Measurements from ENCODE around the gene ZKSCAN3.
"Not testable (repeated sequence)": the region's sequence is repeated elsewhere in the genome, so short reads cannot be mapped to it uniquely, and the experiment has no call there.

ZKSCAN3 gene

DNA sequence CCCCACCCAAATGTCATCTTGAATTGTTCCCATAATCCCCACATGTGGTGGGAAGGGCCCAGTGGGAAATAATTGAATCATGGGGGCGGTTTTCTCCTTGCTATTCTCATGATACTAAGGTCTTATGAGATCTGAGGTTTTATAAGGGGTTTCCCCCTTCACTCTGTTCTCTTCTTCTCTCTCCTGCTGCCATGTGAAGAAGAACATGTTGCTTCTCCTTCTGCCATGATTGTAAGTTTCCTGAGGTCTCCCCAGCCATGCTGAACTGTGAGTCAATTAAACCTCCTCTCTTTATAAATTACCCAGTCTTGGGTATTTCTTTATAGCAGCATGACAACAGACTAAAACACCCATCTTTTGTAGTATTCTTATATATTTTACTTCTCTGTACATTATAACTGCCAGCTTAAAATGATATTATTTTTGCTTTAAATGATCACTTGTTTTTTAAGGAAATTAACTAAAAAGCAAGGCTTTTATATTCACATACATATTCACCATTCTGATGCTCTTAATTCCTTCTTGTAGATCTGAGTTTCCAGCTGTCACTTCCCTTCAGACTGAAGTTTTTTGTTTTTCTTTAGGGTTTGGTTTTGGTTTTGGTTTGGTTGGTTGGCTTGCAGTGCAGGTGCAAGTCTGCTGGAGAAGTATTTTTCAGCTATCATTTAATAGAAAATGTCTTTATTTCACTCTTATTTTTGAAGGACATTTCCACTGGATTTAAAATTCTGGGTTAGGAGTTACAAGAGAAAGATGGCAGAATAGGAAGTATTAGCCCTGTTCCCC is 9.2 kb upstream of the ZKSCAN3 start:
- FAIRE-seq = no peak
- no peak for DNase-seq (ENCODE audit: low spot score)

DNA sequence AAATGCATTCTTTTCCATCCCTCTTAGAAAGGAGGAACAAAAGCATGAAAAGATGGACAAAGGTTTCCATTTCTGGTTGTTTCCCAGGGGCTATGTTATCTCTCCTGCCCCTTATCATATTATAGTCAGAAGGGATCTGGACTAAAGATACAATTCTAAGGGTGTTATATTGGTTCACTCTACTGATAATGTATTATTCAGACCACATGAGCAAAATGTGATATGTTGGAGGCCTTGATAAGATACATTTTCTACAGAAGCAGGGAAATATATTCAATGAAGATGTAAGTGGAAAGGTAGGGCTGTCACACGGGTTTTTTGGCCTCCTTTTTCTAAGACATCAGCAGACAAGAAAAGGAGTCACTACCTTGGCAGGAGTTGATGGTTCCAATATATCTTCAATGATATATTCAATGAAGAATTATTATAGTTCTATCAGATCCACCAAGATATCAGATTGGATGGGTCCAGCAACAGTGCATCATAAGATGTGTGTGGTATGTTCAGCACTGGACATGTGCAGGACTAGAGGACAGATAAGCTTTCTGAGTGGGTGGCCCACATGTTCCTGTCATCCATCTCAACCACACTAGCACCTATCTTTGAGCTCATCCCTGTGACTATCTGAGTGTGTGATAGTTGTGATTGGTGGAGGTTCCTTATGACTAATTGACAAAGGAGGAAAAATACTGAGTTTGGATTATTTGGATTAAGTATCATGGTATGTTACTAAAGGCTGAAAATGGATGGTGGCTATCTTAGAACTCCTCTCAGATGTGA is 5.7 kb upstream of the ZKSCAN3 start:
- FAIRE-seq (no peak), DNase-seq (ENCODE audit: low spot score) (no peak)

DNA sequence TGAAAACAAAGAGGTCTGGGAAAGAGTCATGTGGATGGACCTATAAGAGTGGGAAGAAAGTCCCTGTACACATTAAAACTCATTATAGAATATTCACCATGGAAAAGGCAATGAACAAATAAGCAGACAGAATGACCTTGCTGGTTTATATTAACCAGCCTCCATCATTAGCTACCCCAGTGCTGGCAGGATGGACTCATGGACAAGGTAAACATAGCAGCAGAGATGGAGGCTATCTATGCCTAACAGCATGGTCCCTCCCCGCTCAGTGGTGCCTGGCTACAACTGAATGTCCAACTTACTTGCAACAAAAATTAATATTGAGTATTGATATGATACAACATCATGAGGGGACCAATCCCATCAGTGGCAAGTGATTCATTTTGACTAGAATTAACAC is 4.5 kb upstream of the ZKSCAN3 start:
- FAIRE-seq = no peak
- DNase-seq (ENCODE audit: low spot score) = no peak

DNA sequence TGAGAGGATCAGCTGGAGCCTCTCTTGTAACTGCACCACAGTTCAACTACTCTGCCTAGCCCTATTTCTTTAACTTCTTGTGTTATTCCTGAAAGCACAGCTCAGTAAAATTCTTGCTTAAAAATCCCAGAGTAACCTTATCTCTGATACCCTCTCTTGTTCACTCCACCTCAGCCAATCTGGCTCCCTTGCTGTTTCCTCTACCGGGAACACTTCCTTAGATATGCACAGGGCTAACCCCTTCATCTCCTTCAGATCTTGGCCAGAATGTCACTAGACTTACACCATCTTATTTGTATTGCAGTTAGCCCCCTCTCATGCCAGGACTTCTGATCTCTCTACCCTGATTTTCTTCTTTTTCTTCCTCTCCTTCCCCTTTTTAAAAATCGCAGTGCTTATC is 2.6 kb upstream of the ZKSCAN3 start:
- DNase-seq (ENCODE audit: low spot score) (no peak), FAIRE-seq (no peak)

DNA sequence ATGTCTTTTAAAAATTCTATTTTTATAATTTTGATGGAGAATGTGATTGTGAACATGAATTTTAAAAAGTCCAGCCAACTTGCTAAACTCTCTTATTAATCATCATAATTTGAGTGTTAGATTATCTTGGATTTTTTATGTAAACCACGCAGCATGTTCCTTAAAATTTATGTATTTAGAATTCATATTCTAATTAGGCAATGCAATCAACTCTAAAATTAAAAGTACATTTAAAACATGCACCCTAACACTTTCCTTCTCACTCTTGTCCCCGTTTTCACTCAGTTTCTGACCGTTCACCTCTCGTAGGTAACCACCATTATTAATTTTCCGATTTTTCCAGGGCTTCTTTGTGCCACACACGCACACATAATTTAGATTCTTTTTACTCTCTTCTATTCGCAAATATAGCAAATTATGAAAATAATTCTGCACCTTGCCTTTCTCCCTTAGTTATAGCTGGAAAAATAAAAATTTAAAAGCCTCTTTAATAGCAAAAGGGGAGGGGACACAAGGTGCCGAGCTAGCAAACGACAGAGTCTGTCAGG is 329 bp upstream of the ZKSCAN3 start:
- DNase-seq (ENCODE audit: low spot score) = no peak
- FAIRE-seq = no peak

DNA sequence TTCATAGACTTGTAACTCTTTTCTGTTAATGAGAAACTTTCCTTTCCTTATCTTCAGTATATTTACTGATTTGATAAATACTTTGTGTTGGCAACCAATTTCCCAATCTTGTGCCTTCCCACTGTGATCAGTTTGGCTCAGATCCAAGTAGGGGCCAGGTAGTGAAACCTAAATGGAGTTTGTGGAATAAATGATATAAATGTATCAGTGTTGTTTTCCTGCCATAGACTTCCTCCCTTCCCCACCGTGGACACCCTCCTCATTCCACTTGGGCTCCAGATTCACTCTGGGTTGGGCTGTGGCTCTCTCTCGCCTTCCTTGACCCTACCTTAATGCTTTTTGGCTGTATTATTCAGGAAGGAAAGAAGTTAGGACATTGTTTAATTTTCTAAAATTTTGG is 1.3 kb downstream of the ZKSCAN3 start:
- DNase-seq (ENCODE audit: low spot score) (no peak), FAIRE-seq (no peak)

DNA sequence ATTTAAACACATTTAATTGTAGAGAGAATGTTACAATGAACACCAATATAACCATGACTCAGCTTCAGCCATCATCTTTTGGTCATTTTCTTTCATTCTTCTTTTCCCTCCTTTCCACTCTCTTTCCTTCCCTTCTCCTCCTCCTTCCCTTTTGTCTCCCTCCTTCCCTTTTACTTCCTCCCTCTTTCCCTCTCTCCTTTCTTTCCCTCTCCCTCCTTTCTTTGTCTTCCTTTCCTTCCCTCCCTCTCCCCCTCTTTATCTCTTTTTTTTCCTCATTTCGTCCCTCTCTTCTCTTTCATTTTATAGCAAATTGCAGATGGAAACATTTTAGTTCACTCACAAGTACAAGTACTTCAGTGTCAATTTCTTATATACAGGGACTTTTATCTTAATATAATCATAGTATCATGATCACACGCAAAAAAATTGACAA is 1.8 kb downstream of the ZKSCAN3 start:
- FAIRE-seq (no peak), DNase-seq (ENCODE audit: low spot score) (no peak)

DNA sequence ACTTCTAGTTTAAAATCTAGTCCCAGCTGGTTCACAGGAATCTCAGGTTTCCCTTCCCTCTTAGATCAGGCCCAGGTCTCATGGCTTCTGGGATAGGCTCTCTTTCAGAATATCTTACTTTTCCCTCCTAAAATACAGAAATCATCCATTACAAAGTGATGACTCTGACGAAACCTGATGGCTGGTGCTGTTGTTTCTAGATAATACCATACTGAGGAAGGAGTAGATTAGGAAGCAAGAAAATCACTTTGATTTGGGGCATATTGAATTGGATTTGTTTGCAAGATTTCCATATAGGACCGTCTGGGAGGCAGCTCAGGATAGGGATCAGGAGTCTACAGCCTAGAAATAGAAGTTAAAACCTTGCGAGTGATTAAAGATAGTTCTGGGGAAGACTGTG is 3.6 kb downstream of the ZKSCAN3 start:
- FAIRE-seq (no peak), DNase-seq (ENCODE audit: low spot score) (no peak)

DNA sequence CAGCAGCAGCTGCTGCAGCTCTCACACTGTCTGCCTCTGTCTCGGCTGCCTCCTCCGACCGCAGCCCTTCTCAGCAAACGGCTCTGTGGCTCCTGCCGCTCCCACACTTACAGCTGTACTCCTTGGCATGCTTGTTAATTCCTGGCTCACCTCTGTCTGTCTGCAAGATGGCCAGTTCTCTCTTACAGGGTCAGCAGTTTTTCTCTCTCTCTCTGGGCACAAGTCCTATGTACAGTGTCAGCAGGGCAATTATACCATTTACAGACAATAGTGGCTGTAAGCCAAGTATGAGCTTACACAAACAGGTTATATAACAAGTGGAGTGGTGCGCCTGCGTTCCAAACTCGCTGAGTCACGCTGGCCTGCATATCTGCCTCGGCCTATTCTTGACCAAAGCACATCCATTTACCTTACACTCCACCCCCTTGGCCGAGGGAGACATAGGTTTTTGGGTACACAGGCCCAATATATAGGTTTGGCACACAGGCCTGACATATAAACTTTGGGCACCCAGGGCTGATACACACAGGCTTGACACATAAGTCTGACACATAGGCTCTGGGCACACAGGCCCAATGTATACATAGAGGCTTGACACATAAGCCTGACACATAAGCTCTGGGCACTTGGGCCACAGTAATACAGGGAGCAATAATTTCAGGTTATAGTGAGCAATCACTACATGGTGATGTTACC is 4.4 kb downstream of the ZKSCAN3 start:
- no peak for FAIRE-seq
- peak; percentile 89 for DNase-seq (ENCODE audit: low spot score)

DNA sequence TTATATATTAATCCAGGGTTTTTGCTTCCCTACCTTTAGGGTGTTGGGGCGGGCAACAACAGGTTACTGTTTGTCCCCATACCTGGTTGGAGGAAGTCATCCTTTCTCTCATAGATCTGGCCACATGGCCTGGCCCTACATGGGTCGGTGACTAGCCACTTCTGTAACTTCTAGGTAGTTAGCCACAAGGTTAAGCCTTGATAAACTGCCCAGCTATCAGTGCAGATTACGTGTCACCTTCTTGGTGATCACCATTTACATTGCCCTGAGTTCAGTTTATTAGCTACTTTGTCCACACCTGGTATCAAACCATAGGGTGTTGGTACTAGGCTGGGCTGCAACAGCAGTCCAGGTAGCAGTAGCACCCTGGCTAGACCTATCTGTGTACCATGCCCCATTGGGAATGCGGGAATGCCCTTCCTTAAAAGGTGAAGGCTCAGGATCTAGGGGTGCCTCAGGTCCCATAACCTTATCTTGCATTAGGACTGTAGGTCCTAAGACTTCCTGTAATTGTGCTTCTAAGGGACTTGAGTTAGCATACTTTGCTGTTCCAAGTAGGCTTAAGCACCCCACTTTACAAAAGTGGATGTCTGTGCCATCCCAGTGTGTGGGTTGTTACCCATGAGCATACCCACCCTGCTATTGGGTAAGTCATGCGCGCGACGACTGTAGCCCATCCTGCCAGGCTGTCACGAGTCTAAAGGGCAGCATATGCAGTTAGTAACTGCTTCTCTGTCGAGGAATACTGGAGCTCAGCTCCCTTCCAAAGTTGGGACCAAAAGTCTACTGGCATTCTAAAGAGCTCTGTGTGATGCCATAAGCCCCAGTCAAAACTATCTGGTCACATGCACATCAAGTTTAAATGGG is 5.2 kb downstream of the ZKSCAN3 start:
- FAIRE-seq = no peak

DNA sequence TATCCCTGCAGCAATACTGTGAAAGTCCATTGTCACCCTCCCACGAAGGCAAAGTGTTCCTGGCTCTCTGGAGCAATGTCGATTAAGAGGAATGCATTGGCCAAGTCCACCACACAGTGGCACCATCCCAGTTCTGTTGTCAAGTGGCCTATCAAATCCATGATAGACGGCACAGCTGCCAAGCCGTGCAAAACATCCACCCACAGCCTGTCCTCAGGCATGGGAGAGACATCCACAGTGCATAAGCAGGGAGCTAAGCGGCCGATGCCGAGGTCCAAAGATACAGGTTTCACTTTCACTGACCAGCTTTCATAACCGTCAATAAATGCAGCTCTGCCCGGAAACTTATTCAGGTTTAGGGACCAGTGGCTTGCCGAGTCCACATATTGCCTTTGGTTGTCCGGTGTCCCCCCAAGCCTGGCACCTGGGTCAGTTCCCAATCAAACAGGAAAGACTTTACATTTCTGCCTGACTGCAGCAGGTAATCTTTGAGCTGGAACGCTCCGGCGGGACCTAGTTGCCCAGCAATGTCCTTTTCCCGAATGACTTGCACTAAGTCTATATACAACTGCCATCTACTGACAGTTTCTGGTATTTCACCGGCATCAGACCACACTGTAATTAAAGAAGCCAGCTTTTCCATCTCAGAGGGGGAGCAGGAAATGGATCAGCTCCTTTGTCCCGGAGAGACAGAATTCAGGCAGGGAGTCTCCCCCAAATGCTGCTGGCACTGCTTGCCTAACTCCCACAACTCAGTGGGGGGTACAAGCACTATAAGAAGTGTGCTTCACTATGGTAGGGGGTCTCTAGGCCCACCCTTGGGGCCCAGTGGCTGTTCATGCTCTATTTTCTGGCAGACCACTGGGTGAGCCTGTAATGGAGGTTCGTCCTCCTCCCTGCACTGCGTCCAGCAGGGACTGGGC is 6.3 kb downstream of the ZKSCAN3 start:
- DNase-seq (ENCODE audit: low spot score) (peak; percentile 73), FAIRE-seq (peak; percentile 59)

More for the DNA sequence above, 5.2 kb downstream of the ZKSCAN3 start:
- no peak for DNase-seq (ENCODE audit: low spot score)

DNA sequence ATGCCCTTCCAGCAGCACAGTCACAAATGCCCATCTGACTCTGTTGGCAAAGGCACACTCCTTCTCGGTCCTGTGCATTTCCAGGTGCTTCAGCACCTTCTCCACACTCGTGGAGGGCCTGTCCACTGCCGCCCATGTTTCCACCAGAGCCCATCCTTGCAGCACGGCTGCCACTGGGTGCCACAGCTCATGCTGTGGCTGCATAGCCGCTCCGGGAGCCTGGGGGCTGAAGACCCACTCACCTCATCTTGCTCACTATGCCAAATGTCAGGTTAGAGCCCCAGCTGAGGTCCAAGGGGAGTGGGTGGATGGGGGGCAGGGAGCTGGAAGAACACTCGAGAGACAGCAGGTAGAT is 6.9 kb downstream of the ZKSCAN3 start:
- DNase-seq (ENCODE audit: low spot score) = no peak
- FAIRE-seq = no peak

DNA sequence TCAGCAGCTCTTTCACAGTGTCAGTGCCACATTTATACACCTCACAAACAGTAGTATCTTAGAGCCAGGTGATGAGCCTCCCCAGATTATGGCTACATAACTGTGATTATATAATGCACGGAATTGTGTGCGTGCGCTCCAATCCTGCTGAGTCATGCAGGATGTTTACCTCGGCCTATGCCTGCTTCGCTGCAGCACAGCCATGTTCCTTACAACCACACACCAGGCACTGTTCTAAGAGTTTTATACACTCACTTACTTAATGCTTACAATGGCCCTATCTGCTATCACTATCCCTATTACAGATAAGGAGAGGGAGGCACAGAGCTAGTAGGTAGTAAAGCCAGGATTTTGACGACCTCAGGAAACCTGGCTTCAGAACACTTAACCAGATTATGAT is 7.3 kb downstream of the ZKSCAN3 start:
- no peak for DNase-seq (ENCODE audit: low spot score)
- FAIRE-seq = no peak

DNA sequence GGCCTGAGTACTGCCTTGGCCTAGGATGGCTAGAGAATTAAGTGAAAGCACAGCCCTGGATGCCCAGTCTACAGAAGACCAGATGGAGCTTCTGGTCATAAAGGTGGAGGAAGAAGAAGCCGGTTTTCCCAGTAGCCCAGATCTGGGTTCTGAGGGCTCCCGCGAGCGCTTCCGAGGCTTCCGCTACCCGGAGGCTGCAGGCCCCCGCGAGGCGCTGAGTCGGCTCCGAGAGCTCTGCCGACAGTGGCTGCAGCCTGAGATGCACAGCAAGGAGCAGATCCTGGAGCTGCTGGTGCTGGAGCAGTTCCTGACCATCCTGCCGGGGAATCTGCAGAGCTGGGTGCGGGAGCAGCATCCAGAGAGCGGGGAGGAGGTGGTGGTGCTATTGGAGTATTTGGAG is 9.8 kb downstream of the ZKSCAN3 start:
- DNase-seq (ENCODE audit: low spot score); FAIRE-seq: not testable (repeated sequence)

DNA sequence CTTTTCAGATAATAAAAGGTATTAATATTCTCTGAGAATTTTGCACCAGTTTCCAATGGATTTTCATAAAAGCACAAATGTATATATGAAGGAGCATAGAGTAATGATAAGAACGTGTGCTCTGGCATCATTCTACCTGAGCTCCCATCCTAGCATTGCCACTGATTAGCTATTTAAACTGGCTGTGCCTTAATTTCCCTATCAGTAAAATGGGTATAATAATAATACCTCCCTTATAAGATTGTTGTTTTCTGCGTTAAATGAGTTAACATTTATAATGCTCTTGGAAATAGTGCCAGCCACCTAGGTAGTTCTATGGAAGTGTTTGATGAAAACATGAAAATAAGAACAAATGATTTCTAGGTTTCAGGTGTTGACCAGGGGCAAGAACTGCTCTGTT is 11.2 kb downstream of the ZKSCAN3 start:
- no peak for DNase-seq (ENCODE audit: low spot score)
- FAIRE-seq = no peak

DNA sequence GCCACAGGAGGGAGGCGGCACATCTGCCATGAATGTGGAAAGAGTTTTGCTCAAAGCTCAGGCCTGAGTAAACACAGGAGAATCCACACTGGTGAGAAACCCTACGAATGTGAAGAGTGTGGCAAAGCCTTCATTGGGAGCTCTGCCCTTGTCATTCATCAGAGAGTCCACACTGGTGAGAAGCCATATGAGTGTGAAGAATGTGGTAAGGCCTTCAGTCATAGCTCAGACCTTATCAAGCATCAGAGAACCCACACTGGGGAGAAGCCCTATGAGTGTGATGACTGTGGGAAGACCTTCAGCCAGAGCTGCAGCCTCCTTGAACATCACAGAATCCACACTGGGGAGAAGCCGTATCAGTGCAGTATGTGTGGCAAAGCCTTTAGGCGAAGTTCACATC is 15.8 kb downstream of the ZKSCAN3 start:
- FAIRE-seq; DNase-seq (ENCODE audit: low spot score): not testable (repeated sequence)

DNA sequence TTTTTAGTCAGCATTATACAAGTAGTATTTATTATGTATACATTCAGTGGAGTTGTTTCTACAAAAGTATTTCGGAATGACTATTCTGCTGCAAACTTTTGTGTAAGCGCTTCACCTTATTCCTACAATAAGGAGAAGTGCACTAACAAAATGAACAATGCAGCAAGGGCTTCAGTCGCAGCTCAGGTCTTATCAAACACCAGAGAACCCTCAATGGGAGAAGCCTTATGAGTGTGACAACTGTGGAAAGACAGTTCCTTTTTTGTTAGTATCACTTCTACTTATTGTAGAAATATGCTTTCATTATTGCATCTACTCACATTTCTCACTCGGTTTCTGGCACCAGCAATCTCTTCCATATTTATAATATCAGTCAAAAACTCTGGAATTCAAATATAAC is 18.8 kb downstream of the ZKSCAN3 start:
- no peak for DNase-seq (ENCODE audit: low spot score)
- no peak for FAIRE-seq

DNA sequence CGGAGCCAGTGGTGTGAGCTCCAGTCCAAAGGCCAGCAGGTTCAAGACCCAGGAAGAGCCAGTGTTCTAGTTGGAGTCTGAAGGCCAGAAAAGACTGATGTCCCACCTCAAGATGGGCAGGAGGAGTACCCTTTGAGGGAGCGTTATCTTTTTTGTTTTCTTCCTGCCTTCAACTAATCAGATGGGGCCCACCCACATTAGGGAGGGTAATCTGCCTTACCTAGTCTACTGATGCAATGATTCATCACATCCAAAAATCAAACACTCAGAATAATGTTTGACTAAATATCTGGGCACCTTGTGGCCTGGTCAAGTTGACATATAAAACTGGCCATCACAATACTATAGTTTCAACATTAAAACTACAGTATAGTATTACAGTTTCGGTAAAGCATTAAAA is 19.7 kb downstream of the ZKSCAN3 start:
- FAIRE-seq (no peak), DNase-seq (ENCODE audit: low spot score) (no peak)

DNA sequence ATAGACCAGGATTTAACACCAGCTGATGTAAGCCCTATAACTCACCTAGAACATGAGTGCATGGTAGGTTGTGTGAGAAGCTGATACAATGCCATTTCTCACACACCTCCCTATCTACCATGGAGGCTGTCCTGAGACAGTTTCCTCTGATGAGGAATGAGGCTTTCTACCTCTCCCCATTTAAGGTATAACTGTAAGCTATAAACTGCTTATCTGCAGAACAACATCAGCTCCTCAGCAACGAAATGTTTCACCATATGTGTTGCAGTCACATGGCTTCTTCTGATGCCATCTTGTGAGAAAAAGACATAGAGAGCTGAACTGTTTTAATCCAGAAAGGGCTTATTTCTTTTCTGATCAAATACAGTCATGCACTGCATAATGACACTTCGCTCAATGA is 20.7 kb downstream of the ZKSCAN3 start:
- FAIRE-seq = no peak
- DNase-seq (ENCODE audit: low spot score) = no peak

DNA sequence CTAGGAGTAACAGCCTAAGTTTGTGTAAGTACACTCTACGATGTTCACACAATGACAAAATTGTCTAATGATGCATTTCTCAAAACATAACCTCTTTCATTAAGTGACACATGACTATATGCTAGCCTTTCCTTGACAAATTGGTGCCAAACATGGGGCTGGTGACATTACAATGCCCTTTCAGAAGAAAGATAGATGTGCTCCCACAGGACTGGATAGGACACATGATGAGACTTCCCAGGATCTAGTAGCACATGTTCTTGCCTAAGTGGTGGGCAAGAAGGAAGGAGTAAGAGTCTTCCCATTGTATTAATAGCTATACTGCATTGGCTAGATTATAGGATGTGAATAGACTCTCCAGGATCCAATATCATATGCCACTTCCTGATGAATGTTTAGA is 21.5 kb downstream of the ZKSCAN3 start:
- no peak for FAIRE-seq
- DNase-seq (ENCODE audit: low spot score) = no peak
